GM21447 (cell line): ENCODE results near the gene NSD2.
"Not testable (repeated sequence)": the region's sequence is repeated elsewhere in the genome, so short reads cannot be mapped to it uniquely, and the experiment has no call there.

Experiments used
- ATAC-seq: cut with Tn5 transposase; IDR thresholded peaks from one replicate; pipeline ENCODE4 v1.9.1; 2021; ENCODE audit not compliant: unreplicated experiment

The NSD2 gene

GRCh38 chr4:1996866-1997611 lies 125.8 kb downstream of the NSD2 start:
- ATAC-seq, result no peak

- no peak for ATAC-seq
Measured at GRCh38 chr4:1997712-1998111, 126.5 kb downstream of the NSD2 start.

GRCh38 chr4:1998296-1998695 lies 127.1 kb downstream of the NSD2 start:
- no peak for ATAC-seq

GRCh38 chr4:1999308-1999707 lies 128.1 kb downstream of the NSD2 start:
- not testable (repeated sequence) for ATAC-seq

GRCh38 chr4:2003361-2003760 lies 132.2 kb downstream of the NSD2 start:
- ATAC-seq, result not testable (repeated sequence)

- ATAC-seq, result no peak
Measured at GRCh38 chr4:2006367-2006766, 135.2 kb downstream of the NSD2 start.

GRCh38 chr4:2006956-2007653 lies 135.9 kb downstream of the NSD2 start:
- ATAC-seq, result no peak

GRCh38 chr4:2007804-2008670 lies 136.8 kb downstream of the NSD2 start:
- no peak for ATAC-seq

- ATAC-seq, result no peak
Measured at GRCh38 chr4:2008671-2008920, 137.4 kb downstream of the NSD2 start.

- peak; percentile 77 for ATAC-seq
Measured at GRCh38 chr4:2008921-2009650, 137.9 kb downstream of the NSD2 start, which contains the start of gene NELFA. Gene NELFA, minus strand, starts transcription at chr4:2008974. Its CDS starts 15 bp downstream, at chr4:2008959.

GRCh38 chr4:2009651-2010233 lies 138.5 kb downstream of the NSD2 start:
- peak; percentile 19 for ATAC-seq

- no peak for ATAC-seq
Measured at GRCh38 chr4:2011583-2011982, 140.4 kb downstream of the NSD2 start.

GRCh38 chr4:2015008-2015407 lies 143.8 kb downstream of the NSD2 start:
- ATAC-seq, result no peak

GRCh38 chr4:2021358-2022018 lies 150.3 kb downstream of the NSD2 start:
- ATAC-seq, result not testable (repeated sequence)

GRCh38 chr4:2024683-2025082 lies 153.5 kb downstream of the NSD2 start:
- no peak for ATAC-seq

- ATAC-seq, result no peak
Measured at GRCh38 chr4:2025817-2026216, 154.6 kb downstream of the NSD2 start.

- not testable (repeated sequence) for ATAC-seq
Measured at GRCh38 chr4:2027120-2027519, 155.9 kb downstream of the NSD2 start.

GRCh38 chr4:2031161-2031560 lies 160.0 kb downstream of the NSD2 start:
- not testable (repeated sequence) for ATAC-seq
